ENCODE results near the gene ARSB.

DNA sequence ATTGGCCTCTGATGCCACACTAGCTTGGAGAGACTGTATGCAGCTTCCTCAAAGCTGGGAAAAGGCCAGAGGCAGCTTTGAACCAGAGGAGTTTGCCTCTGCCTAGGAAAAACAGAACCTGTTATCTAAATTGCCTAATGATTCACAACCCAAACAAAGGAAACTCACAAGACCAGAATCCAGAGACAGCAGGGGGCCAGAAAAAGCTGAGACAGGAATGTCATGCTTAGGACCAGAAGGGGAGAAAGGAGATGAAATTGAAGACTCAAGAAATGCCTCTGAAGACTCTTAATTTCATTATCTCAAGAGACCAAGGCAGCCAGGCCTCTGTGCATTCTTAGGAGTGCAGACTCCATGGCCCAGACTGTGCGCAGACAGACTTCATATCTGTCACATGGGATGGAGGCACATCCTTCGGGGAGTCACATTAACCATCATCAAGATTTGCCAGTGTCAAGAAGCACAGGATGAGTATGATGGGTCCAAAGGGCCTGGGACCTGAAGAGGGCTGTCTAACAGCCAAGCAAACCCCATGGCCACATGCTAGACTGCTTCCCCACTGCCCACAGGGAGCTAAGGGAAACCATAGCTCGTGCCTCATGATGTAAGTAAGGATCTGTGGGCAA lies 57.3 kb downstream of the ARSB start:
- TF ChIP-seq, protein P1, sequence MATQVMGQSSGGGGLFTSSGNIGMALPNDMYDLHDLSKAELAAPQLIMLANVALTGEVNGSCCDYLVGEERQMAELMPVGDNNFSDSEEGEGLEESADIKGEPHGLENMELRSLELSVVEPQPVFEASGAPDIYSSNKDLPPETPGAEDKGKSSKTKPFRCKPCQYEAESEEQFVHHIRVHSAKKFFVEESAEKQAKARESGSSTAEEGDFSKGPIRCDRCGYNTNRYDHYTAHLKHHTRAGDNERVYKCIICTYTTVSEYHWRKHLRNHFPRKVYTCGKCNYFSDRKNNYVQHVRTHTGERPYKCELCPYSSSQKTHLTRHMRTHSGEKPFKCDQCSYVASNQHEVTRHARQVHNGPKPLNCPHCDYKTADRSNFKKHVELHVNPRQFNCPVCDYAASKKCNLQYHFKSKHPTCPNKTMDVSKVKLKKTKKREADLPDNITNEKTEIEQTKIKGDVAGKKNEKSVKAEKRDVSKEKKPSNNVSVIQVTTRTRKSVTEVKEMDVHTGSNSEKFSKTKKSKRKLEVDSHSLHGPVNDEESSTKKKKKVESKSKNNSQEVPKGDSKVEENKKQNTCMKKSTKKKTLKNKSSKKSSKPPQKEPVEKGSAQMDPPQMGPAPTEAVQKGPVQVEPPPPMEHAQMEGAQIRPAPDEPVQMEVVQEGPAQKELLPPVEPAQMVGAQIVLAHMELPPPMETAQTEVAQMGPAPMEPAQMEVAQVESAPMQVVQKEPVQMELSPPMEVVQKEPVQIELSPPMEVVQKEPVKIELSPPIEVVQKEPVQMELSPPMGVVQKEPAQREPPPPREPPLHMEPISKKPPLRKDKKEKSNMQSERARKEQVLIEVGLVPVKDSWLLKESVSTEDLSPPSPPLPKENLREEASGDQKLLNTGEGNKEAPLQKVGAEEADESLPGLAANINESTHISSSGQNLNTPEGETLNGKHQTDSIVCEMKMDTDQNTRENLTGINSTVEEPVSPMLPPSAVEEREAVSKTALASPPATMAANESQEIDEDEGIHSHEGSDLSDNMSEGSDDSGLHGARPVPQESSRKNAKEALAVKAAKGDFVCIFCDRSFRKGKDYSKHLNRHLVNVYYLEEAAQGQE (IDR thresholded peaks at IDR 0.05; ENCODE audit: insufficient read depth in 1 of 2, low read depth in 2 of 2, low read length in 2 of 2), result no peak
- no peak for TF ChIP-seq SIN3A (IDR thresholded peaks at IDR 0.05; ENCODE audit: borderline replicate concordance, insufficient read depth, low read length)

Measured in PFSK-1 (cell line).